B cell (primary cell): ENCODE measurements around the gene ACER1.

Experiments used
- CTCF ChIP-seq: fragments of 200-600 bp; IDR thresholded peaks from one replicate; pipeline ENCODE4 v1.8.0; 2022; ENCODE audit warnings: antibody characterized with exemption, mild to moderate bottlenecking
- EZH2 ChIP-seq: IDR thresholded peaks from 2 replicates; pipeline ENCODE4 v1.6.1; 2012; ENCODE audit warnings: borderline replicate concordance, low read depth, mild to moderate bottlenecking, moderate library complexity, low read length; ENCODE audit not compliant: insufficient read depth, poor library complexity, severe bottlenecking

DNA sequence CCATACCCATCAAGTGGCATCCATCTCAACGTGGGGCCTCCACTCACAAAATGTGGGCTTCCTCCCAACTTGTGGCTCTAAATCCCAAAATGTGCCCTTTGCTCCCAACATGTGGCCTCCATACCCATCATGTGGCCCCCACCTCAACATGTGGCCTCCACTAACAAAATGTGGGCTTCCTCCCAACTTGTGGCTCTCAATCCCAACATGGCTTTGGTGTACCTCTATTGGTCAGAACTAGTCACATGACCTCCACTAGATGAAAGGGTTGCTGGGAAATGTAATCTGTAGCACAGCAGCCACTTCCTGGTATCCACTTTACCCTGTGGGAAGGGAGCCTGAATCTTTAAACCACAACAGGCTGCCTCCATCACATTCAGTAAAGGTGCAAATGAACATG is 10.1 kb upstream of the ACER1 start:
- no peak for TF ChIP-seq CTCF
- TF ChIP-seq EZH2: no peak
